ENCODE measurements around the gene IRF1.
A peak's percentile ranks its signal among the peaks of the same experiment; 100 is the strongest.

Gene IRF1

DNA sequence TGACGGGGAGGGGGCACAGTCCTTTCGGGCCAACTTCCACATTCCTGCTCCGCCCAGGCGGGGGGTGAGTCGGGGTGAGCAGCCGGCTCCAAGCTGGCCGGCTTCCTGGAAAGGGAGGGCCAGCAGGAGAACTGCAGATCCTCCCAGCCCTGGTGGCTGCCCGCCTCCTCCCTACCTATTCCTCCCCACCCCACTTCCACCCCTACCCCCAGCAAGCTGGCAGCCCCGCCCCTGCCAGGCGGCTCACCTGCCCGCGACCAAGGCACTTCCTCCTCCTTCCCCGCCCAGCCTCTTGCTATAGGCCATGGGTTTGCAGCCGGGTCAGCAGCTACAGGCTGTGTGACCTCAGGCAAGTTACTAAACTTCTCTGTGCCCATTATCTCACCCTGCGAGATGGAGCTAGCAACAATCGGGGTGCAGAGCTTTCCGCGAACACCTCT is 5.6 kb upstream of the IRF1 start:
- H3K4me3 ChIP-seq (ENCODE audit: control insufficient read depth, low read depth, low read length): peak overlapping the region; percentile 65
- no peak for DNase-seq (ENCODE audit: low read depth)
- TF ChIP-seq, protein P1, sequence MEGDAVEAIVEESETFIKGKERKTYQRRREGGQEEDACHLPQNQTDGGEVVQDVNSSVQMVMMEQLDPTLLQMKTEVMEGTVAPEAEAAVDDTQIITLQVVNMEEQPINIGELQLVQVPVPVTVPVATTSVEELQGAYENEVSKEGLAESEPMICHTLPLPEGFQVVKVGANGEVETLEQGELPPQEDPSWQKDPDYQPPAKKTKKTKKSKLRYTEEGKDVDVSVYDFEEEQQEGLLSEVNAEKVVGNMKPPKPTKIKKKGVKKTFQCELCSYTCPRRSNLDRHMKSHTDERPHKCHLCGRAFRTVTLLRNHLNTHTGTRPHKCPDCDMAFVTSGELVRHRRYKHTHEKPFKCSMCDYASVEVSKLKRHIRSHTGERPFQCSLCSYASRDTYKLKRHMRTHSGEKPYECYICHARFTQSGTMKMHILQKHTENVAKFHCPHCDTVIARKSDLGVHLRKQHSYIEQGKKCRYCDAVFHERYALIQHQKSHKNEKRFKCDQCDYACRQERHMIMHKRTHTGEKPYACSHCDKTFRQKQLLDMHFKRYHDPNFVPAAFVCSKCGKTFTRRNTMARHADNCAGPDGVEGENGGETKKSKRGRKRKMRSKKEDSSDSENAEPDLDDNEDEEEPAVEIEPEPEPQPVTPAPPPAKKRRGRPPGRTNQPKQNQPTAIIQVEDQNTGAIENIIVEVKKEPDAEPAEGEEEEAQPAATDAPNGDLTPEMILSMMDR (IDR thresholded peaks at IDR 0.05; ENCODE audit: control insufficient read depth, insufficient read depth, low read depth, low read length, missing control alignments): no peak

DNA sequence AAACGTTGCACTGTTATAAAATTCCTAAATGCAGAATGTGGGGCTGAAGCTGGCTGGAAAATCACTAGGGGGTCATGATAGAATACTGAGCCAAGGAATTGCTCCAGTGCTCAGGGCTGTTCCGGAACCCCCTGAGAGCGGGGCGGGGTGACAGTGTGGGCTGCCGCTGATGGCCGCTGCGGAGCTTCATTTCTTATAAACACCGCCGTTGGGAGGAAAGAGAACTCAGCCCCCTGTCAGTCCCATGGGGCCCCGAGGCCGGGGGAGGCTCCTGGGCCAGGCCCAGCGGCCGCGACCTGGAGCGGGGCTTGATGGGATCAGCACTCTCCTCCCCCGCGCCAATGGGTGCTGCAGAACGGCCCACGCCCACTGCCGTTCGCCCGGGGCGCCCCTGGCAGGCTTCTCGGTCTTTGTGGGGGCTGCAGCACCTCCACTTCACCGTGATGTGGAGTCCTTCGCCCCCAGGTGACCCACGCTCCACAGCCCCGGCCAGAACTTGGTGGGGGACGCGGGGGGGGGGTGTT is 5.2 kb upstream of the IRF1 start:
- DNase-seq (ENCODE audit: low read depth): peak; percentile 69
- TF ChIP-seq, protein P1 (IDR thresholded peaks at IDR 0.05; ENCODE audit: control insufficient read depth, insufficient read depth, low read depth, low read length, missing control alignments): no peak
- H3K4me3 ChIP-seq (ENCODE audit: control insufficient read depth, low read depth, low read length): peak overlapping the region; percentile 65

DNA sequence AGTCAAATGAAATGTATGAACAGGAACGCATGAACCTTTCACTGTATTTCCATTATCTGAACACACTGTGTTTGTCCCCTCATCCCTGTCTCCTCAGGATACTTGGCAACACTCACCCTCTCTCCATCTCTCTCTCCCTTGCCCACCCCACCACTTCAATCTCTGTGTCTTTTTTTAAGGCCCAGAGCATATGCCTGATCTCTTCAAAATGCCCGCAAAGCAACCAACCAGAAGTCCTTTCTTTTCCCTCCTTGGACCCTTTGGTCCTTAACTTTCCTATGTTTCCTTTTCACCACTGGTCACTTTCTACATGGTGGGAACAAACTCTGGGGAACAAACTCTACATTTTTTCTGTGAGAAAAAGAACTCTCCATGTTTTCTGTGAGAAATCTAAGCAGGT is 3.2 kb upstream of the IRF1 start:
- TF ChIP-seq, protein P1 (IDR thresholded peaks at IDR 0.05; ENCODE audit: control insufficient read depth, insufficient read depth, low read depth, low read length, missing control alignments): no peak
- DNase-seq (ENCODE audit: low read depth): no peak
- H3K4me3 ChIP-seq (ENCODE audit: control insufficient read depth, low read depth, low read length): no peak overlapping the region

DNA sequence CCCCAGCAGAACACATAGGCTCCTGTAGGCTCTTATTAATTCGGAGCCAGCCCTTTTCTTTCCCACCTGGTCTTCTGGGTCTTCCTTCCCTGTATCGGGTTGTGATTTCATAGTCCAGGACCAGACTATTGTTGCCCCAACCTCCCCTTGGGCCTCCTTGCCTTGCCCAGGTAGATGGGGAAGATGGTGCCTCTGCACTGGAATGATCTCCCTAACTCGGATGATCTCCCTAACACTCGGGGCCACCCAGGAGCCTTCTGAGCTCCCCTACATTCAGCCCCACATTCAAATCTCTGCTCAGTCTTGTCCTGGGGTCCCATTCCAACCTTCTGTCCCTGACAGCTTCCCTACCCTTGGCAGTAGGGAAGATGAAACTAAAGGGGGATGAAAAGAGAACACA is 2.7 kb upstream of the IRF1 start:
- TF ChIP-seq, protein P1 (IDR thresholded peaks at IDR 0.05; ENCODE audit: control insufficient read depth, insufficient read depth, low read depth, low read length, missing control alignments): no peak
- DNase-seq (ENCODE audit: low read depth): no peak
- H3K4me3 ChIP-seq (ENCODE audit: control insufficient read depth, low read depth, low read length): no peak overlapping the region

DNA sequence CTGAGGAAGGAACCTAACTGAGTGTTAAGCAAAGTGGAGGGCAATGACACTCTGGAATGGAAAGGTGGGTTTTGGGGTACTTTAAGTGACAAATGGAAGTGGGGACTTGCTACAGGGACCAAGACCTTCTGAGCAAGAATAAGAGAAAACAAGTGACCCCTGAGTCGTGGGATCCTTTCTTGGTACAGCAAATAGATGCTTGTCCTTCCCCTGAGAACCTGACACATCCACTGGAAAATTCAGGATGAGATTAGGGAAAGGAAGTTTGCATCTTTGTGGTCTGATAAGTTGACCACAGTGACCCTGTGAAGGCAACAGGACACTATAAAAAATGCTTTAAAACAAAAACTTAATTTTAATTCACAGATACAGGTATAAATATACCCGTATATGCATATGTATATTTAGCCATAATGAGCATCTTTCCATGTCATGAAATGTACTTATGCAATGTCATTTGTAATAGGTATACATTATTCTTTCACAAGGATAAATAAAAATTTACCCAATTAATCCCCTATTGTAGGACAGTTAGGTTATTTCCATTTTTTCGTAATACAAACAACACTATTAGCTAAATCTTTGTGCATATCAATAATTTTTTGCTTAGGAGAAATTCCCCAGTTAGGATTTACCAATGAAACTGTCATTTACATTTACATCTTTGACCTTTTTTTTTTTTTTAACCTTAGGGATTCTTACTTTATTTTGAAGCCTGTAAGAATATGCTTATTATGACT is 2.0 kb upstream of the IRF1 start:
- H3K4me3 ChIP-seq (ENCODE audit: control insufficient read depth, low read depth, low read length): no peak overlapping the region
- TF ChIP-seq, protein P1 (IDR thresholded peaks at IDR 0.05; ENCODE audit: control insufficient read depth, insufficient read depth, low read depth, low read length, missing control alignments): no peak
- no peak for DNase-seq (ENCODE audit: low read depth)

DNA sequence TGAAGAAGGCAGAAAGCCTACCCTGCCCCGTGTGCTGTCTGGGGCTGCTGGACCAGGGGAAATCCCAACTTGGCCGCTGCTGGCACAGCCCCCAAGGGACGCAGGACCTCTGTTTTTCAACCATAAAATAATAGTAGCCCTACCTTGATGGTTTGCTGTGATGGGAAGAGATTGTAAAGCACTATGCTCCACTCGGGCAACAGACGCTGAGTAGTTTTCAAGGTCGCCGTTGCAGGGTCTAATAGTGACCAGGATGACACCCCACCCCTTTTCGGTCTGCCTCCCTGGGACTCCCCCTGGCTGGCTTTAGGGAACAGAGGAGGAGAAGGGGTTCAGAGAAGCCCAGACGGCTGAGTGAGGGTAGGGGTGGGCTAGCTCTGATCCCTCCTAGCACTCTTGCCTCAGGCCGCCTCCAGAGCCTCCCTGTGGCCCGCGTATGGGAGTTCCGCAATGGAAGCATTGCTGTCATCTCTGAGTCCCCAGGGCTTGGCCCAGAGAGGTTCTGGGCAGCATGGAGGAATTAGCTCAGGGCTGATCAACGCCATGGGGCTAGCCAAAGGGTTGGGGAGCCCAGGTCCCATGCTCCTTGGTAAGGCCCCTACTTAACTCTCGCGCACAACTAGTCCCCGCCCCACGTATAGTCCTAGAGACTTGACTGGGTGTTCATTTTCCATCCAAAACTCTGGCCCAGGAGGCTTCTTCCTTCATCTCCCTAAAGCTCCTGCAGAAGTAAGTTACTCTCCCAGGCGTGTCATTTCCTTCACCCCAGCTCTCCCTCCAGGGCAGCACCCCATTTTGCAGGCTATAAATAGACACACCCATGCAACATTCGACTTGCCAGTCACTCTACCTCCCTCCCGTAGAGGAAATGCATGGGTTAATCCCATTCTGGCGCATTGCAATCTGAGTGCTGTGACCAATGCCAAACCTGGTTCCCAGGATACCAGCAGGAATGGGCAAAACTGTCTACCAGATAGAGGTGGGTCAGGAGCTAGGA is 1.1 kb upstream of the IRF1 start:
- no peak for DNase-seq (ENCODE audit: low read depth)
- H3K4me3 ChIP-seq (ENCODE audit: control insufficient read depth, low read depth, low read length): peak overlapping the region; percentile 54
- TF ChIP-seq, protein P1 (IDR thresholded peaks at IDR 0.05; ENCODE audit: control insufficient read depth, insufficient read depth, low read depth, low read length, missing control alignments): no peak
